ENCODE measurements around the gene MCF2. TPM values are rescaled to one million over a fixed set of nuclear protein-coding genes. Genes with fewer than 3 reads are reported as not detected.

MCF2 gene
- 0.93 TPM in 1 of 2 replicates, not detected in the other for total RNA-seq

GRCh38 chrX:139708067-139708466 lies at the start of gene MCF2:
Gene MCF2 (minus strand): TSS chrX:139708167. CDS start chrX:139651744, 56,423 bp downstream.

Other genes starting within 250 kb of the MCF2 start
- not detected in 2 replicates for gene F9, start 177.4 kb downstream of the MCF2 start, total RNA-seq
- gene ATP11C, start 224.9 kb upstream of the MCF2 start, total RNA-seq = 27.6 and 29.9 TPM in 2 replicates

All from pericardium fibroblast (primary cell).